Mesodermal cell (in vitro differentiated cells): Measurements from ENCODE around the gene MRPS2.
A peak's percentile ranks its signal among the peaks of the same experiment; 100 is the strongest.

ENCODE experiments used
- H3K27ac ChIP-seq: 2 replicates; pipeline ENCODE4 v1.7.0; 2013; ENCODE audit warnings: mild to moderate bottlenecking, low read depth, low read length, moderate library complexity; ENCODE audit not compliant: severe bottlenecking
- H3K36me3 ChIP-seq: 2 replicates; pipeline ENCODE4 v1.7.1; 2013; ENCODE audit warnings: mild to moderate bottlenecking, low read length, moderate library complexity; ENCODE audit not compliant: control insufficient read depth, insufficient read depth
- H3K4me1 ChIP-seq: one replicate; pipeline ENCODE4 v1.7.1; 2013; ENCODE audit warnings: mild to moderate bottlenecking, low read length; ENCODE audit not compliant: insufficient read depth, control insufficient read depth, poor library complexity, severe bottlenecking
- H3K4me3 ChIP-seq: 2 replicates; pipeline ENCODE4 v1.7.0; 2013; ENCODE audit warnings: low read length, control low read depth, mild to moderate bottlenecking; ENCODE audit not compliant: insufficient read depth, poor library complexity, severe bottlenecking; ENCODE audit errors: extremely low read depth
- H3K9me3 ChIP-seq: 2 replicates; pipeline ENCODE4 v1.7.1; 2013; ENCODE audit warnings: mild to moderate bottlenecking, low read length, moderate library complexity; ENCODE audit not compliant: control insufficient read depth
- WGBS, 2 experiments: methylation state at CpG; one replicate each; pipeline ENCODE4 v1.1.5; 2013; ENCODE audit warnings: missing lambda C conversion rate in 2 of 2; ENCODE audit not compliant: insufficient coverage in 2 of 2; 5-methylcytosine and 5-hydroxymethylcytosine counted together

The MRPS2 gene

GRCh38 chr9:135490166-135490870, 10.2 kb upstream of the MRPS2 start:
- Histone ChIP-seq H3K36me3 (peaks cover 22% of the 10 kb centered on the region), H3K4me1 (peaks cover 8% of the 10 kb centered on the region), H3K27ac (no peak overlapping the region), H3K4me3 (no peak overlapping the region), H3K9me3 (no peaks in the 10 kb centered on the region)
- WGBS, 2 experiments: 92 to 93% methylated on average over 13 to 15 of the region's 16 CpGs

DNA sequence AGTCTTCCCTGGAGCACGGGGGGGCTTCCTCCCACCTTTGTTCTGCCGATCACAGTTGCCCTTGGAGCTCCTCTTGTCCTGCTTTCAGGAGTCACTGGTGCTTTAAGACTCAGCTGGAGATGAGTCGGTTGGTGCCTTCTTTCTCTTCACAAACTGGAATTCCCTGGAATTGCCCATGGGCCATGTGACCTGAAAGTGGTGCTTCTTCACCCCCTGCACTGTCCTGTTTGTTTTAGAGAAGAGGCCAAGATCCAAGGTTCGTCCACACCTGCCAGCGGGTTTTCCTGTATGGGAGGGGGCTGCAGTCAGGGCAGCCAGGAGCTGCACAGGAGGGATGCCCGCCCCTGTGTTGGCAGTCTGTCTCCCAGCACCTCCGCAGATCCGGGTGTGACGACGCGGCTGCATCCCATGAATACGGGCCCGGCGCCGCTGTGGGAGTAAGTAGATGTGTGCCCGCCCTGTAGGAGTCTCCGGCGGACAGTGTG, 9.5 kb upstream of the MRPS2 start:
- peaks cover 8% of the 10 kb centered on the region for H3K4me1 ChIP-seq
- peaks cover 15% of the 10 kb centered on the region for H3K36me3 ChIP-seq
- H3K9me3 ChIP-seq: no peaks in the 10 kb centered on the region
- whole genome bisulfite sequencing, 2 experiments: 71 to 82% methylated on average over 9 to 11 of the region's 18 CpGs
- H3K27ac ChIP-seq: no peak overlapping the region
- H3K4me3 ChIP-seq: no peak overlapping the region

DNA sequence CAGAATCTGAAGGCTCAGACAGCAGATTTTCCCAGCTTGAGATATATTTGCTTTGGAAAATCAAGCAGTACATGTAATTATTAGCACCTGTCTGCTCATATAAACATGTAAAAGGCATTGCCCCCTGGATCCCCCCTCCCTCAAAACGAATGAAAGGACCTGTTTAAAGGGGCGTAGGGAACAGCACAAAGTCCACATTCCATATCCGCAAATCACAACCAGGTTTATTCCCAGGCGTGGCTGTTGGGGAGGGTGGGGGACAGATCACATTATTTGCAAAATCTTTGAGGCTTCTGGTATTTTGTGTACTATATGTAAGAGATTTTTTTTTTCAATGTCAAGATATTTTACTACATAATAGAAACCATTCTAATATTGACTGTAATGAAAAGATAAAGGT, 8.7 kb upstream of the MRPS2 start:
- Histone ChIP-seq H3K27ac (no peak overlapping the region), H3K9me3 (no peaks in the 10 kb centered on the region), H3K4me3 (no peak overlapping the region), H3K36me3 (peaks cover 9% of the 10 kb centered on the region), H3K4me1 (peaks cover 8% of the 10 kb centered on the region)
- WGBS, 2 experiments: 75% methylated on average over 1 of the region's 4 CpGs; no CpG with 5 or more reads in 1 of the 2 experiments

GRCh38 chr9:135492886-135493669, 7.4 kb upstream of the MRPS2 start:
- H3K27ac ChIP-seq: no peak overlapping the region
- WGBS, 2 experiments: 93 to 96% methylated on average over 23 to 24 of the region's 27 CpGs
- no peaks in the 10 kb centered on the region for H3K9me3 ChIP-seq
- H3K4me1 ChIP-seq: peaks cover 8% of the 10 kb centered on the region
- peaks cover under 1% of the 10 kb centered on the region for H3K36me3 ChIP-seq
- no peak overlapping the region for H3K4me3 ChIP-seq

GRCh38 chr9:135494791-135495559, 5.5 kb upstream of the MRPS2 start:
- Histone ChIP-seq H3K4me3 (no peak overlapping the region), H3K4me1 (peaks cover 10% of the 10 kb centered on the region), H3K36me3 (no peaks in the 10 kb centered on the region), H3K27ac (no peak overlapping the region), H3K9me3 (no peaks in the 10 kb centered on the region)
- 90 to 92% methylated on average over 22 to 24 of the region's 30 CpGs for WGBS, 2 experiments

DNA sequence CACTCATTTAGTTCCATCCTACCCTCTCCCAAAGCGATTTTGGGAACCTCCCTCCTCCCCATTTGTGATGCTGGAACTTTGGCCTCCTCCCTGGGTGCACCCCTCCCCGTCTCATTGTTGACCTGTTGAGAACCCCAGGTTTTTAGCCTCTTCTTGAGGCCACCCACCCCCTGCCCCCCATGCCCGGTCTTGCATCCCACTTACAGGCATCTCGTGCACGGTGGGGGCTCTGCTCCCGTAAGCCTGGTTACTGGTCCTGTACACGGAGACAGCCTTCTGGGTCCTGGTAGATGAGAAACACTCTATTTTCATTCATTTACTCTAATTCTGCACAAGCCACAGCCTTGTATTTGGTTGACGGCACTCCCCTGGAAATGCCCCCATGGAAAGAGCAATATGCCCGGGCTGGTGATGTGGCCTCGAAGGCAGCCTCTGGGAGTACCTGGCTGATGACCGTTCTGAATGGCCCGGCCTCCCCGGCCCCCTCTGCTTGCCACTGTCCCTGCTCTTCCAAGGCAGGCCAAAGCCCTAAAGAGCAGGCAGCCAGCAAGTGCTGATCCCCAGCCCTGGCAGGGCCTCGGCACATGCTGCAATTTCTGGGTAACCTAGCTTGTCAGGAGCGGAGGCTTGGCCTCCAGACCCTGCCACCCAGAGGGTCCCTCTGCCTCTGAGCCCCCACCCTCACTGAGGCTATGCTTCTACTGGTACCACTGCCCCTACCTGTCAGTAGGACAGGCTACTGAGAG, 1.9 kb upstream of the MRPS2 start:
- H3K27ac ChIP-seq: no peak overlapping the region
- peaks cover 4% of the 10 kb centered on the region for H3K4me1 ChIP-seq
- 89 to 92% methylated on average over 14 to 15 of the region's 15 CpGs for WGBS, 2 experiments
- no peaks in the 10 kb centered on the region for H3K9me3 ChIP-seq
- H3K36me3 ChIP-seq: peaks cover 20% of the 10 kb centered on the region
- H3K4me3 ChIP-seq: no peak overlapping the region

- Histone ChIP-seq H3K4me1 (peaks cover 4% of the 10 kb centered on the region), H3K27ac (peak overlapping the region; percentile 8)
- WGBS, 2 experiments: 0 to 1% methylated on average over 46 to 50 of the region's 58 CpGs
Measured at GRCh38 chr9:135499326-135500070, 984 bp upstream of the MRPS2 start.

DNA sequence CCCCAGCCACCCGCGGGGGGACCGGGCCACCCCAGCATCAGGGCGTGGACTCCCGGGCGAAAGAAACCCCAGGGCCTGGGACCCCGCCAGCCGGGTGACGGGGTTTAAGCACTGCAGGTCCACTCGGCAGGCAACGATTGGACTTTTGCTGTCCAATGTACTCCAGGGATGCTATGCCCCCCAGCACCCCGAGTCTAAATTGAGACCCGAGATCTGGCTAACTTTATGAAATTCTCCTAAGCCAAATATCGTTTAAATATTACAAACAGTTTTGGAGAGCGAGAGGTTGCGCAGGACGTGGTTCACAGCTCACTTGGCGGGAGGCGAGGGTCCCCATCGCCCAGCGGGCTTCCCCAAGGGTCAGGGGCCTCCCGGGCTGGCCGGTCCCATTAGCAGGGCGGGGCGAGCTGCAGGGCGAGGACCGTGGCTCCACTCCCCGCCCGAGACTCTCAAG, 384 bp upstream of the MRPS2 start:
- Histone ChIP-seq H3K4me3 (peak overlapping the region; percentile 89), H3K4me1 (peaks cover 4% of the 10 kb centered on the region), H3K36me3 (peaks cover 33% of the 10 kb centered on the region), H3K9me3 (no peaks in the 10 kb centered on the region), H3K27ac (peak overlapping the region; percentile 8)
- WGBS, 2 experiments: 0 to 2% methylated on average over 24 to 26 of the region's 29 CpGs

More at GRCh38 chr9:135499326-135500070, 984 bp upstream of the MRPS2 start:
- Histone ChIP-seq H3K4me3 (peak overlapping the region; percentile 89), H3K9me3 (no peaks in the 10 kb centered on the region), H3K36me3 (peaks cover 29% of the 10 kb centered on the region)

DNA sequence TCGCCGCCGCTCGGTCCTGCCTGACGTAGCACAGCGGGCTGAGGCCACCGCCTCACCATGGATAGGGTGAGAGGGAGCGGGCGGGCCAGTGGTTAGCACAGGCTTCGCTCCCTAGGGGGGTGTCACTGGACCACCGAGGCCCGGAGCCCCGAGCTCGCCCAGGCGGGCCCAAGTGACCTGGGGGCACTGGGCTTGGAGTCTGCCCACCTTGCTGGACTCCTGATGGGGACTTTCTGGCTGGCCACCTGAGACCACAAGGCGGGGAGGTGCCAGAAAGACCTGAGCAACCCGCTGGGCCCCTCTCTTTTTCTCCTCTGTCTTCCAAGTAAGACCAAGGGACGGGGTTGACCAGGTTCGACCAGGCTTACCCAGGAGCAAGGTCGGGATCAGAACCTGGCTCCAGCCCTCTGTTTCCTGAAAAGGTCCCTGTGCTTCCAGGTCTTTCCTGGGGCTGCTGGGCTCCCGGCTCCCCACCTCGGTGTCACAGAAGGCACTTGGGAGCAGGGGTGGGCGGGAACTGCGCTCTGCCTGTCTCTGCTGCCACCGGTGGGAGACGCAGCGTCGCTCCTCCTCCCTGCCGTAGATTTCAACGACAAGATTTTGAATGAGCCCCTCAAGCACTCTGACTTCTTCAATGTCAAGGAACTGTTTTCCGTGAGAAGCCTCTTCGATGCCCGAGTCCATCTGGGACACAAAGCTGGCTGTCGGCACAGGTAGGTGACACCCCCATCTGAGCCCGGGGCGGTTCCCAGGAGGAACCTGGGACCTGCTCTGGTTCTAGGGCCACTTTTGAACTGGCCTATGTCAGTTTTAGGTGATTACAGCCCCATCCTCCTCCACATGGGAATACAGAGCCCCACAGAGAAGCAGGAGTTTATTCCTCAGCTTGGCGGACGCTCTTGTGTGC, 1.0 kb downstream of the MRPS2 start:
- H3K36me3 ChIP-seq: peaks cover 39% of the 10 kb centered on the region

More for the DNA sequence above, 1.0 kb downstream of the MRPS2 start:
- Histone ChIP-seq H3K4me1 (peaks cover 8% of the 10 kb centered on the region), H3K9me3 (no peaks in the 10 kb centered on the region), H3K27ac (peak overlapping the region; percentile 49), H3K4me3 (peak overlapping the region; percentile 89)
- WGBS, 2 experiments: 36 to 44% methylated on average over 34 to 38 of the region's 38 CpGs
